HG02884 (cell line): ENCODE data around the gene MSS51.
A peak's percentile ranks its signal among the peaks of the same experiment; 100 is the strongest.
"Not testable (repeated sequence)": the region's sequence is repeated elsewhere in the genome, so short reads cannot be mapped to it uniquely, and the experiment has no call there.

ENCODE experiments used
- ATAC-seq: cut with Tn5 transposase; IDR thresholded peaks from one replicate; pipeline ENCODE4 v1.9.1; 2021; ENCODE audit warnings: mild to moderate bottlenecking, moderate library complexity; ENCODE audit not compliant: unreplicated experiment

Gene MSS51

DNA sequence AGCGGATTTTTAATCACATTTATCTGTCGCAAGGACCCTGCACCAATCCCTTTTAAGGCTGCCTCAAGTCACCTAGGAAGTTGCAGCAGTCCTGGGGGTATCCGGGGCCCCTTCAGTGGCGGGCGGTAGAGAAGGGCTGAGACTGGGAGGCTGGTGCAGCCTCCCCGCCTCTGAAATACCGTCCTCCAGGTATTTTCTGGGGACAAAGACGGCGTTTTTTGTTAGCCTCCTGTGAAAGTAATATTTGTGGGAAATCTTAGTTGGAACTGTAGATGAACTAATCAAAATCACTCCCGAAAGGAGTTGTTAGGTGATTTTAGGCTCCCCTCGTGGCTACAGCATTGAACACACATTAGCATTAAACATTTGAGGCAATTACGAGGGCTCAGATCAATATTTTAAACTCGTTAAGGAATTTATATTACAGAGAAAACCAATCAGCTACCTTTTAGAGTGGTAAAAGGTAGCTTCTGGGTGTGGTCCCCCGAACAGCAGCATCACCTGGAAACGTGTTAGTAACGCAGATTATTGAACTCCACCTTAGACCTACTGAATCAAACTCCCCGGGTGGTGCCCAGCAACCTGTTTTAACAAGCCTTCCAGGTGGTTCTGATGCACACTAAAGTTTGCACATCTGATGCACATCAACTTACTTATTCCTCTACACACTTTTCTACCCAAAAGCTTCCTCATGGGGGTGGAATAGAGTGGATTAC, 19.0 kb downstream of the MSS51 start:
- ATAC-seq: peak; percentile 27

DNA sequence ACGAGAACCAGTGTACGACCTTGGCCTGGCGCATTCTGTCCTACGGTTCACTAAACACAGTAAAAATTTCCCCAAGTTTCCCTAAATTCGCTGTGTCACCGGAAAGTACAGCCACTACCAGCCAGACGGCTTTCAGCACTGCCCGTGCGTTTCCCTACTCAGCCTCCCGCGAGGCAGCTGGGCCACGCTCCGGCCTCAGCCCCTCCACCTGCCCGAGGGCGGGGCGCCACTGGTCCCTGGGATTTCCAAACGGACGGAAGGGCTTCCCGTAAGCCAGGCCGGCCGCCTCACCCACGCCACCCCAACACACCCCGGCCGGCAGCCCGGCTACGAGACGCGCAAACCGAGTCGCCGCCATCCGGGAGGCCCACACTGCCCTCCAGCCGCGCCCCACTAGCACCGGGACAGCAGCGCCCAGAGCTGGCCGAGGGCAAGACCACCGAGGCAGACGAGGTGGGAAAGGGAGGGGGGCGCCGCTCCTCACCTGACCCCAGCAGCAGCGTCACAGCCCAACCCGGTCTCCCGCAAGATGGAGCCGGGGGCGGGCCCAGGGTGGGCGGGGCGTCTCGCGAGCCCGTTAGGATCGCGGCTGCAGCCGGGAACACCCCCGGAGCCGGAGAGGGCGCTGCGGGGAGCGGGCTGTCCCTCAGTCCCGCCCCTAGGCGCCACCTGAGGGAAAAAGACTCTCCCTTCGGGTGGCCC, 19.7 kb downstream of the MSS51 start, which contains the start of gene ANXA7:
Gene ANXA7 (minus strand): TSS at position 531 of the 702 bp plus-strand sequence. CDS start 13,202 bp downstream, outside the sequence.
- peak; percentile 84 for ATAC-seq

DNA sequence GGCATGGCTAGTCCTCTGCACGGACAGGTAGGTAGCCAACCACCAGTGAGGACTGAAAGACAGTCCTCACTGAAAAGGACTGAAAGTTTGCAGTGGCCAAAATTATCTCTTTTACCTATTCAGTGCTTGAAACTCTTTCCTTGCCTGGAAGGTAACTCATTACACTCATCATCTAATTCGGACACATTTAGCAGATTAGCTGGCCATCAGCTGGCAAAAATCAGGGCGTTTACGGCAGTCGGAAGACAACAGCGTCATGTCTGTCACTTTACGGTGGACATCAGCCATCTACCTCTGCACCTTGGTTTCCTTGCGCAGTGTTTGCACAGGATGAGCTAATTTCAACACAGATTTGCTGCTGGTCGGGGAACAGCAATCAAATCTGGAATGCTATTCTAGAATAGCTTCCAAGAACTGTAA, 20.2 kb downstream of the MSS51 start:
- peak; percentile 22 for ATAC-seq

DNA sequence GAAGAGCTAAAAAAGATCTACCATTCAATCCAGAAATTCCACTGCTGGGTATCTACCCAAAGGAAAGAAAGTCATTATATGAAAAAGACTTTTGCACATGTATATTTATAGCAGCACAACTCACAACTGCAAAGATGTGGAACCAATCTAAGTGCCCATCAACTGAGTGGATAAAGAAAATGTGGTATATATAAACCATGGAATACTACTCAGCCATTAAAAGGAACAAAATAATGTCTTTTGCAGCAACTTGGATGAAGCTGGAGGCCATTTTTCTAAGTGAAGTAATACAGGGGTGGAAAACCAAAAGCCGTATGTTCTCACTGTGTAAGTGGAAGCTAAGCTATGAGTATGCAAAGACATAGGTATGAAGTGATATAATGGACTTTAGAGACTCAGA, 22.5 kb downstream of the MSS51 start:
- no peak for ATAC-seq

- no peak for ATAC-seq
Observed at GRCh38 chr10:73408978-73409521, 24.3 kb downstream of the MSS51 start.

GRCh38 chr10:73408061-73408460, 25.3 kb downstream of the MSS51 start:
- ATAC-seq: no peak

DNA sequence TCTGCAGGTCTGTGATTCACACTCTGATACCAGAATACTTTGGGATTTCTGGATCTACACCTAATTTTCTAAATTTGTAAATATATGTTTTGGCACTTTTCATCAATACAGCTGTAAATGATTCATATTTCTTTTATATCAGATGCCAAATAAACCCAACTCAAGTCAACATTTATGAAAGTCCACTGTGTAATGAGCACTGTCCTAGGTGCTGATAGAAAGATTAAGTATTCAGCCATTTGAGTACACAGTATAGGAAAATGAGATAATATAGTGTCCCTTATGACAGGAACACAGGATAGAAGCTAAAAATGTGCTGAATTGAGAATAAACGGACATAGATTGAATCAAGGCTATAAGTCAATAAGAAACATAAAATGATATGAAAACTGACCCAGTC, 25.9 kb downstream of the MSS51 start:
- ATAC-seq: no peak

- no peak for ATAC-seq
Observed at GRCh38 chr10:73406846-73407245, 26.5 kb downstream of the MSS51 start.

DNA sequence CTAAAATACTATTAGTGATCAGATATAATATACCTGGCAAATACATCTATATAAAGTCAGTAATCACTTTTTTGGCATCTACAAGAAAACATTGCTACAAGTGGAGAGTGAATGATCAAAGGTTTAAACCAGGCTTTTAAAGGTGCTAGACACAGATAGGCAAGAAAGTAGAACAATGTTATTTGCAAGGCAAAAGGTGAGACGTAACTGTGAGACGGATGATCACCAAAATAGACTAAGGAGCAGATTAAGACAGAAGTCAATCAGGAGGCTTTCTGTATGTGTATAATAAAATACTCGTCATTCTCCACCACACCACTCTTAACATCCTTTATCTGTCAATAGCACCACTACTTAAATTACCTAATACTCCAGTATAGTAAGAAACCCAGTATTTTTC, 27.8 kb downstream of the MSS51 start:
- ATAC-seq: no peak

DNA sequence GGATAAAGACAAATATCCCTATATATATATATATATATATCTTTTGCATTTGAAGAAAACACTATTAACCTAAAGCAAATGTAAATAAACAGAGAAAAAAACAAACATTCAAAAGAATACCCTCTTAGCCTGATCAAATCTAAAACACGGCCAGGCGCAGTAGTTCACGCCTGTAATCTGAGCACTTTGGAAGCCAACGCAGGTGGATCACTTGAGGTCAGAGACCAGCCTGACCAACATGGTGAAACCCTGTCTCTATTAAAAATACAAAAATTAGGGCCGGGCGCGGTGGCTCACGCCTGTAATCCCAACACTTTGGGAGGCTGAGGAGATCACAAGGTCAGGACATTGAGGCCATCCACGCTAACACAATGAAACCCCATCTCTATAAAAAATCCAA, 28.7 kb downstream of the MSS51 start:
- no peak for ATAC-seq

GRCh38 chr10:73401636-73402035, 31.7 kb downstream of the MSS51 start:
- ATAC-seq: no peak

- ATAC-seq: no peak
Observed at GRCh38 chr10:73399063-73399462, 34.3 kb downstream of the MSS51 start.

DNA sequence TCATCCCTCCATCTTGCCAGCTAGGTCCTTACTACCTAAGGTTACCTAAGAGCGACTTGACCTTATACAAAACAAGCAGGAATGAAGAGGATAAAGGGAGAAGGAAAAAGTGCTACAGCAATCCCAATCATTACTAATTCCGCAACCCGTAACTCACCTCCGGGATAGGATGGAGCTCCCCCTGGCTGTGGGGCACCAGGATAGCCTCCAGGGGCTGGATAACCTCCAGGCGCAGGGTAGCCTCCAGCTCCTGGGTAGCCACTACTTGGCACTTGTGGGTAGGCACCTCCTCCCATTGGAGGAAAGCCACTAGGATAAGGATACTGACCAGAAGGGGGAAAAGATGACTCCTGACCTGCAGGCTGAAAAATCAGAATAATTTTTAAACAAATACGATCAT, 35.3 kb downstream of the MSS51 start:
- no peak for ATAC-seq

- not testable (repeated sequence) for ATAC-seq
Observed at GRCh38 chr10:73394325-73394724, 39.0 kb downstream of the MSS51 start.

DNA sequence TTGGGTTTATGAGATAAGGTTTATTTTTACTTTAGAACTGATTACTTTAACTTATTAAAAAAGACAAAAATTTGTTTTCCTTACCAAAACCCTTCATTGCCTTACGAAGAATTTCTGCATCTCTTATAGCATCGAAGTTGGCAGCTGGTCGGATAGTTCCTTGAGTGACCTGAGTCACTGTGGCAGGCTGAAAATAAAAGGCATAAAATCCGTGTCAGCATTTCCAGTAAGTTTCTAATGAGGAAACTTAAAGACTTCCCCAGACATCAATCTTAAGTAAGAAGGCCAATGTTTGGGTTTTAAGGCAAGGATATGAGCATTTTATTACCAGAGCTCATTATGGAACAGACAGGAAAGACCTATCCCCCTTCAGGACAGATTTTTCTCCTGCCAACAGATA, 45.1 kb downstream of the MSS51 start:
- no peak for ATAC-seq

DNA sequence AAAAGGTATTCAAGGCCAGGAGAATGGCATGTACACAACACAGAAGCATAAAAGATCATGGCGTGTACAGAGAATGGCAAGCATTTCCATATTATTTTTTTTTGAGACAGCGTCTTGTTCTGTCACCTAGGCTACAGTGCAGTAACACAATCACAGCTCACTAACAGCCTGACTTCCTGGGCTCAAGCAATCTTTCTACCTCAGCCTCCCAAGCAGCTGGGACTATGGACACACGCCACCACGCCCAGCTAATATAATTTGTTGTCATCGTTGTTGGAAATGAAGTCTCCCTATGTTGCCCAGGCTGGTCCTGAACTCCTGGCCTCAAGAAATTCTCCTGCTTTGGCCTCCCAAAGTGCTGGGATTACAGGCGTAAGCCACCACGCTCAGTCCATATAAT, 46.8 kb downstream of the MSS51 start:
- no peak for ATAC-seq

DNA sequence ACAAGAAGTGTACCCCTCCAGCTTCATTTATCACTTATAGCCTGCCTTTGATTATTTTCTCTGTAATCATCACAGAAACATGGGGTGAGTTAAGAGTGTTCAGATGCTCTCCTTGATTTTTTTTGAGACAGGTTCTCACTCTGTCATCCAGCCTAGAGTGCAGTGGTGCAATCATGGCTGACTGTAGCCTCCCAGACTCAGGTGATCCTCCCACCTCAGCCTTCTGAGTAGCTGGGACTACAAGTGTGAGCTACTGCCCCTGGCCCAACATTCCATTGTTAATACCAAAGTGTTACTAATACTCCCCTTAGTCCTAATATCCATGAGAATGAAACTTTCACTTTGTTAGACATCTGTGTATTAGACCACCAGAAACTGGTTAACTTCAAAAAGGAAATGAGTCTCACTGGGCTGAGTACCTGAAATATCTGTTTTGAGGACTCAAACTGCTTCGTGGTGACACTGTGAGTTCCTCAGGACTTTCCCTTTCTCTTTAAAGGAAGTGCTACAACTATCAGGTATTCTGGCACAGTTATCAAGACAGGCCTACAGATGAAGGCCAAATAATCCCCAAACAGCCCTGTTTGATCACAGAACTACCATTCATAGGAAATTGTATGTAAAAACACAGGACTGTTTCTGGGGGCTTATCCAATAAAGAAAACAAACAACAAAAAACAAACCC, 54.2 kb downstream of the MSS51 start:
- no peak for ATAC-seq

DNA sequence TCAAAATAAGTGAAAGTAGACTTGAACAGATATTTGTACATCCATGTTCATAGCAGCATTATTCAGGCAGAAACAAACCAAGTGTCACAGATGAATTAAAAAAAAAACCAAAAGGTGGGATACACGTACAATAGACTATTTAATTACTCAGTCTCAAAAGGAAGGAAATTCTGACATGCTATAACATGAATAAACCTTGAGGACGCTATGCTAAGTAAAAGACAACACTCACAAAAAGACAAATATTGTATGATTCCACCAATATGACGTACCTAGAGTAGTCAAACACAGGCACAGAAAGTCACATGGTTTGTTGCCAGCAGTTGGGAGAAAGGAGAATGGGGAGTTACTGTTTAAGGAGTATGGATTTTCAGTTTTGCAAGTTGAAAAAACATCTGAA, 56.7 kb downstream of the MSS51 start:
- ATAC-seq: no peak
